GM12865 (cell line): ENCODE measurements around the gene SLC43A2.
A peak's percentile ranks its signal among the peaks of the same experiment; 100 is the strongest.
"Not testable (repeated sequence)": the region's sequence is repeated elsewhere in the genome, so short reads cannot be mapped to it uniquely, and the experiment has no call there.

Experiments used
- DNase-seq: peaks from one replicate; pipeline ENCODE4 v3.0.0; 2010; ENCODE audit warnings: low read depth
- H3K4me3 ChIP-seq: 2 replicates; pipeline ENCODE4 v1.5.1; 2011; ENCODE audit warnings: mild to moderate bottlenecking, low read depth, low read length, control low read depth
- CTCF ChIP-seq: IDR thresholded peaks from 2 replicates; pipeline ENCODE4 v1.5.1; 2011; ENCODE audit warnings: low read length, control low read depth, low read depth, inconsistent platforms; ENCODE audit not compliant: insufficient read depth; ENCODE audit errors: missing control alignments

Gene SLC43A2

GRCh38 chr17:1574697-1575471 is 53.8 kb downstream of the SLC43A2 start:
- H3K4me3 ChIP-seq = no peak overlapping the region
- DNase-seq = no peak
- TF ChIP-seq CTCF = no peak

GRCh38 chr17:1573932-1574696 is 54.5 kb downstream of the SLC43A2 start:
- DNase-seq = peak; percentile 86
- peak; percentile 96 for TF ChIP-seq CTCF
- no peak overlapping the region for H3K4me3 ChIP-seq

- not testable (repeated sequence) for DNase-seq, H3K4me3 ChIP-seq
Measured at GRCh38 chr17:1572646-1573045, 56.0 kb downstream of the SLC43A2 start.

DNA sequence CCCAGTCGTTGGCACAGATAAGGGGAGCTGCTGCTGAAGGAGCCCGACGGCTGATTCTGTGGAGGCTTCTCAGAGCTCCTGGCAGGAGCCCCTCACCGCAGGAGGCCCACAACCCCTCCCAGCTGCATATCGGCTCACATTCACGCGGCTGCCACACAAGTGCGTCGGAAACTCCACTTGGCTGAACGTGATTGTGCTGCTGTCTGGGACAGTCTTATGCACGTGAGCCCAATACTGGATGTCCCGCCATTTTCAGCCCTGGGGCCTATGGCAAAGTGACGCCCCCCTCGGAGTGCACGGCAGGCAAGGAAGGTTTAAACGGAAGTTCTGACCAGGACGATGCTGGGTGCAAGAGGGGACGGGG is 57.3 kb downstream of the SLC43A2 start:
- DNase-seq = no peak
- no peak for TF ChIP-seq CTCF
- H3K4me3 ChIP-seq = no peak overlapping the region

DNA sequence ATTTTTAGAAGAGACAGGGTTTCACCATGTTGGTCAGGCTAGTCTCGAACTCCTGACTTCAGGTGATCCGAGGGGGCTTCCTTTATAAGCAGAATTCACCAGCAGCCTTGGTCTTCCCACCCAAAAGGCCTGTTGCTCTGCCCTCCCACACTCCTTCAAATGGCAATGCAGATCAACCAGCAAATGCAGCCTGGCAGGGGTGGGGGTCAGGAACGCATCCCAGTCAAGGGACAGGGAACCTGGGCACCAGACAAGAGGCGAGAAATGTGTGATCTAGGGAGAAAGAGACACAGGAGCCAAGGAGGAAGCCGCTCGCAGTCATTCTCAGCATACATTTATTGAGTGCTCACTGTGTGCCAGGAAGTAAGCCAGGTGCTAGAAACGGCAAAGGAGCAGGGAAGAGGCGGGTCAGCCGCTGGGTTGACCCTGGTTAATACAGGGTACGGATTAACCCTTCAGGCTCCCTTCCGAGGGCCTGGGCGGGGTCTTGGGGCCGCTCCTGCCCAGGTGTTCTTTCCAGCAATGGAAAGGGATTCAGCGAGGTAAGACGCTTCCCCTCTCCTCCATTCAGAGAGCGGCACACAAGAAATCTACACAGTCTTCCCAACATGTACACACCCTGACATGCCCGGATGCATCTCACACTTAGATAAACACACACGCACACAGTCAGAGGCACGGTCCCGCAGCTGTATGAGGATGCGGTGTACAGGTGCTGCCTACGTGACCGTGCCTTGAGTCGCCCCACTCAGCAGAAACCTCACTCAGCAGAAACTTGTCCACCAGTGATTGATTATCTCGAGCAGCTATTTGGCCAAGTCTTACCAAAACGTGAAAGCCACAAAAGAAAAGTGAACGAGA is 59.5 kb downstream of the SLC43A2 start:
- TF ChIP-seq CTCF = no peak
- no peak for DNase-seq
- H3K4me3 ChIP-seq = no peak overlapping the region

- H3K4me3 ChIP-seq = peak overlapping the region; percentile 65
- TF ChIP-seq CTCF = no peak
Measured at GRCh38 chr17:1566505-1567199, 62.0 kb downstream of the SLC43A2 start.

More at GRCh38 chr17:1566505-1567199, 62.0 kb downstream of the SLC43A2 start:
- peak; percentile 88 for DNase-seq
